ENCODE data around the gene WNT7A. TPM values are rescaled to one million over a fixed set of nuclear protein-coding genes. Genes with fewer than 3 reads are reported as not detected.

Gene WNT7A
- total and polyA plus RNA-seq, 8 donors = 0.34 to 5.5 (median 0.71) TPM

DNA sequence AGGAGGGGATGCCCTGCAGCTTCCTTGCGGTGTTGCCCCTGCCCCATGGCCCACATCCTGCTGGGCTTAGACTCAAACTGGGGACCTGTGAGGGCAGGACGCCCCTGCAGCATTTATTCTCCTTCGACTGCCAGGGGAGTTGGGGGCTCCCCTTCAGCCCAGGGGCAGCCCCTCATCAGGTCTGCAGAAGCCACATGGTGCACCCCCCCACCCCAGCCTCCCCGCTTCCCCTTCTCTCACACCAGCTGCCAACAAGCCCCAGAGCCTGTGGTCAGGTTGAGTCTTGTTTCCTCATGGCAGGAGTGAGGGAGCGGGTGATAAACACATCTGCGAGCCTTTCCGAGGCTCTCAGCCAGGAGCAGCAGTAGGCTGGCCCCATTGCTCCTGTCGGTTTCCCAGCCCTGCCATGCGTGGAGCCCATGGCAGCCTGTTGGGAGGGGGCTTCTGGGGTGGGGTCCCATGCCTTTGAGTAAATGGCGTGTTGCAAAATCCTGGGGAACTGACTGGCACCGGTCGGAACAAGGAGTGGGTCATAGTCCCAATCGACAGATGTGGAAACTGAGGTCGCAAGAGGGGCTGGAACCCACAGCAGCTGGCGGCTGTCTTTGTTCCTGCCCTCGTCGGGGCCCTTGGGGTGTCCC lies 27.8 kb downstream of the WNT7A start:
- TF ChIP-seq, protein P1, sequence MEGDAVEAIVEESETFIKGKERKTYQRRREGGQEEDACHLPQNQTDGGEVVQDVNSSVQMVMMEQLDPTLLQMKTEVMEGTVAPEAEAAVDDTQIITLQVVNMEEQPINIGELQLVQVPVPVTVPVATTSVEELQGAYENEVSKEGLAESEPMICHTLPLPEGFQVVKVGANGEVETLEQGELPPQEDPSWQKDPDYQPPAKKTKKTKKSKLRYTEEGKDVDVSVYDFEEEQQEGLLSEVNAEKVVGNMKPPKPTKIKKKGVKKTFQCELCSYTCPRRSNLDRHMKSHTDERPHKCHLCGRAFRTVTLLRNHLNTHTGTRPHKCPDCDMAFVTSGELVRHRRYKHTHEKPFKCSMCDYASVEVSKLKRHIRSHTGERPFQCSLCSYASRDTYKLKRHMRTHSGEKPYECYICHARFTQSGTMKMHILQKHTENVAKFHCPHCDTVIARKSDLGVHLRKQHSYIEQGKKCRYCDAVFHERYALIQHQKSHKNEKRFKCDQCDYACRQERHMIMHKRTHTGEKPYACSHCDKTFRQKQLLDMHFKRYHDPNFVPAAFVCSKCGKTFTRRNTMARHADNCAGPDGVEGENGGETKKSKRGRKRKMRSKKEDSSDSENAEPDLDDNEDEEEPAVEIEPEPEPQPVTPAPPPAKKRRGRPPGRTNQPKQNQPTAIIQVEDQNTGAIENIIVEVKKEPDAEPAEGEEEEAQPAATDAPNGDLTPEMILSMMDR (IDR thresholded peaks at IDR 0.05) = no peak
- DNase-seq = no peak
- intact Hi-C loops (cut with DNase I) = no loop called here

DNA sequence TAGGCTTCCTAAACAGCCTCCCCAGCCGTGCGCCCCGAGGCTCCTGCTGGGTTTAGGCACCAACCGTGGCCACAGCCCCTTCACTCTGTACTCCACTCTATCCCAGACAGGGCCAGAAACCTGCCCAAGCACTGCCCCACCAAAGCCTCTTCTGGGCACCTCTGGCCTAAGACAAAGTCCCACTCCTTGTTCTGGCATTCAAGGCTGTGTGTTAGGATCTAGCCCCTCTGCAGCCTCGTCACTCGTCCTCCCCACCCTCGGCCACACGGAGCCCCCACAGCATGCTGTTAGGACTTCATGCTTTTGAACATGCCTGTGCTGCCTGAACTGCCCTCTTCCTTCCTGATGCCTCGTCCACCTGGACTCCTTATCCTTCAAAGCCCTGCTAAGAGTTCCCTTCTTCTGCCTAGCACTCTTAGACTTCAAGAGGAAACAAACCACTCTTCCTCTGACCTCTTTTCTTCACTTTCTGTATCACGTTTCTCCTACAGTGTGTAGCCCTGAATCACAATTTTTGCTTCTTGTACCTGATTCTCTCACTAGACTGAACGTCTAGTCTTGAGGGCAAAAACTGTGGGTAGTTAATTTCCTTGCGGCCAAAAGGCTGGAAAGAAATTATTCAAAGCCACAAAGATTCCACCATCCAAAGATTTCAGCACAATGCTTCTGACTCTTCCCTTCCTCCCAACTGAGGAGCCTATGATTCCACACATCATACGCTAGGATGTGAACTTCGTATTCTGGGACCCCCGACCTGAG lies 28.6 kb downstream of the WNT7A start:
- Histone ChIP-seq H3K27ac (peak overlapping the region in 1 of 2 donors; percentile 29), H3K4me1 (no peaks in the 10 kb centered on the region), H3K36me3 (no peaks in the 10 kb centered on the region), H3K27me3 (peaks cover 0 to 23% of the 10 kb centered on the region in 2 donors), H3K9me3 (no peaks in the 10 kb centered on the region), H3K4me3 (no peak overlapping the region)
- TF ChIP-seq, protein P1 (IDR thresholded peaks at IDR 0.05) = no peak
- intact Hi-C loops (cut with DNase I) = no loop called here
- ATAC-seq (no peak), DNase-seq (no peak)

More for the DNA sequence above, 27.8 kb downstream of the WNT7A start:
- Histone ChIP-seq H3K9me3 (no peaks in the 10 kb centered on the region), H3K27ac (no peak overlapping the region), H3K27me3 (peaks cover 0 to 23% of the 10 kb centered on the region in 2 donors), H3K36me3 (no peaks in the 10 kb centered on the region), H3K4me3 (no peak overlapping the region), H3K4me1 (no peaks in the 10 kb centered on the region)
- no peak for ATAC-seq

DNA sequence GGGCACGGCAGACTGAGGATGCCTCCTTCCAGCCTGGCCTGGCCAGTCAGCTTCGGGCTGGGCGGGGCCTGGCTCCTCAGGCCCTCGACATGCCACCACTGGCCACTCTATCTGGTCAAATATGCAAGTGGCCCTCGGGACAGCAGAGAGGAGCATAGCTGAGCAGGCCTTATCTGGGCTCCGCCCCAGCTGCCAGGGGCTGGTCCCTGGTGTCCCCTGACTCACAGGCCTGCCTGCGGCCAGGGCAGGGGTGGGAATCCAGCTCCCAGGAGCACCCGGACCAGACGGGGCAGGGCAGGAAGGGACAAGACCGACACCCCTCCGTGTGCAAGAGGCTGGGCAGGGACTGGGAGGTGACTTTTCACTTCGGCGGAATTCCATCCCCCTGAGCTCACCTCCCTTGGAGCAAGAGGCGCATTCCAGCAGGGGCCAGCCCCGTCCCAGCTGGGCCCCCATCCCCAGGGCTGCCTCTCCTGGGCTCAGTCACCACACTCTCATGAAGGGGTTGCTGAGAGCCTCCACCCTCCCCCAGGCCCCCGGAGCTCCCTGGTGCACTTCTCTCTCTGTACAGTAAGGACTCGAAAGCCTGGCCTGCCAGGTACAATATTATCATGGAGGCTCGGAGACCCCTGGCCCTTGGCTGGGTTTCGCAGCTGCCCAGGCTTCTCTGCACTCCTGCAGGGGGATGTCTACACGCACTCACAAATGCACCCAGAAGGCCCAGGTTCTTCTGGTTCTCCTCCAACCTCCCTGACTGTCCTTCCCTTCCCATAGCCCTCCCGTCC lies 29.5 kb downstream of the WNT7A start:
- Histone ChIP-seq H3K36me3 (no peaks in the 10 kb centered on the region), H3K4me3 (no peak overlapping the region), H3K27ac (peak overlapping the region in 1 of 2 donors; percentile 29), H3K4me1 (no peaks in the 10 kb centered on the region), H3K9me3 (no peaks in the 10 kb centered on the region), H3K27me3 (peaks cover 0 to 29% of the 10 kb centered on the region in 2 donors)
- ATAC-seq = peak; percentile 96
- peak; percentile 13 to 92 (median 76) for DNase-seq
- intact Hi-C loops (cut with DNase I) = no loop called here
- TF ChIP-seq, protein P1 (IDR thresholded peaks at IDR 0.05) = no peak

DNA sequence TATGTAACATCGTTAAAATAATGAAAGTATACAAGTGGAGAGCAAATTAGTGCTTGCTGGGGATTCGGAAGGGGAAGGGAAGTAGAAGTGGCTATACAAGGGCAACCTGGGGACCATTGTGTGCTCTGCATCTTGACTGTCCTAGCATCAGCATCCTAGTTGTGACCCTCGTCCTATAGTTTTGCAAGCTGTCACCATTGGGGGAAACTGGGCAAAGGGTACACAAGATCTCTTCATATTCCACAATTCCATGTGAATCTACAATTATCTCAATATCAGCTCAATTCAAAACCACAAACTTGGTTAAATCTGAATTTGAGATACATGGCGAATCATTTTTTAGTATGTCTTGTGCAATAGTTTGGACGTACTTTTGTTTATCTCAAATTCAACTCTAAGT lies 30.9 kb downstream of the WNT7A start:
- no peak for DNase-seq
- H3K36me3 ChIP-seq = no peaks in the 10 kb centered on the region
- H3K27me3 ChIP-seq = peaks cover 0 to 33% of the 10 kb centered on the region in 2 donors
- ATAC-seq = no peak
- TF ChIP-seq, protein P1 (IDR thresholded peaks at IDR 0.05) = no peak
- intact Hi-C loops (cut with DNase I) = no loop called here
- H3K27ac ChIP-seq = no peak overlapping the region
- no peaks in the 10 kb centered on the region for H3K4me1 ChIP-seq
- H3K4me3 ChIP-seq = no peak overlapping the region
- no peaks in the 10 kb centered on the region for H3K9me3 ChIP-seq
